Left ventricle myocardium inferior (tissue), 1 donor: ENCODE measurements around the gene BNIP2. TPM values are rescaled to one million over a fixed set of nuclear protein-coding genes. Genes with fewer than 3 reads are reported as not detected.

Experiments used
- DNase-seq: peaks from one replicate; pipeline ENCODE4 v3.0.0-alpha.2; 2020
- H3K27ac ChIP-seq: fragments of 200-600 bp; replicated peaks from 2 replicates; pipeline ENCODE4 v1.8.0; 2021
- H3K27me3 ChIP-seq: fragments of 200-600 bp; 2 replicates; pipeline ENCODE4 v1.8.0; 2021; ENCODE audit warnings: low read depth
- H3K36me3 ChIP-seq: fragments of 200-600 bp; 2 replicates; pipeline ENCODE4 v1.8.0; 2021
- H3K4me1 ChIP-seq: fragments of 200-600 bp; 2 replicates; pipeline ENCODE4 v1.8.0; 2021
- H3K4me3 ChIP-seq: fragments of 200-600 bp; 2 replicates; pipeline ENCODE4 v1.8.0; 2021; ENCODE audit warnings: mild to moderate bottlenecking, moderate library complexity
- H3K9me3 ChIP-seq: fragments of 200-600 bp; replicated peaks from 2 replicates; pipeline ENCODE4 v1.8.0; 2021
- CTCF ChIP-seq: fragments of 200-600 bp; IDR thresholded peaks from 2 replicates; pipeline ENCODE4 v1.8.0; 2021; ENCODE audit warnings: antibody characterized with exemption, mild to moderate bottlenecking, borderline replicate concordance
- intact Hi-C: fragments of 100-400 bp; cut with micrococcal nuclease; formaldehyde crosslinking; loops from one replicate; pipeline ENCODE4 v1.11.0; 2022
- total RNA-seq: library from RNA; stranded (reverse); fragmentation: NEBNext Ultra II Directional; extraction: Animal tissue kit (Norgen Biotek cat#: 25700); gene quantifications from one replicate; pipeline ENCODE4 v1.2.1, GENCODE V29; 2021
- donor health status: DM: no; HTN: yes; CAD: no; lungs with severe emphysema.

BNIP2 gene
- total RNA-seq, 1 donor from 2014 or later: 78.0 TPM

DNA sequence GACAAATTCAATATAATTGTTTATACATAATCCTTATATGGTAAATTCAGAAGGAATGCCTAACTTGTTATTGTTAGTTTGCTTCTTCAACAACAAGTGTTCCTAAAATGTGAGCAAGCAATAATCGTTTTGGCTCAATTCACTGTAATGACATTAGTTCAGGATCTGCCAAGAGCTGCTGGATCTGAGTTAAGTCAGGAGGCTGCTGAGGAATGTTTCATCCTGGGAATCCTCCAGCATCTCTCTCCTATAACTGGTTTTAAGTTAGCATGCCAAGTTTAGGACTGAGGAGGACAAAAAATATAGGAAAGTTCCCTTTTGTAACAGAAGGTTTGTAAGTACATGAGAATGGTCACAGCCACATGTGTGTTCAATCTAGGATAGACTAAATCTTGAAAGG lies 26.9 kb downstream of the BNIP2 start:
- Histone ChIP-seq H3K27me3 (no peaks in the 10 kb centered on the region), H3K4me1 (peaks cover 21% of the 10 kb centered on the region), H3K27ac (peak overlapping the region; percentile 31), H3K9me3 (no peaks in the 10 kb centered on the region), H3K4me3 (no peak overlapping the region), H3K36me3 (peaks cover 48% of the 10 kb centered on the region)
- no peak for DNase-seq
- intact Hi-C loops: no loop called here
- TF ChIP-seq CTCF: no peak

- Histone ChIP-seq H3K9me3 (no peaks in the 10 kb centered on the region), H3K36me3 (peaks cover 36% of the 10 kb centered on the region), H3K4me3 (no peak overlapping the region), H3K4me1 (peaks cover 48% of the 10 kb centered on the region), H3K27me3 (no peaks in the 10 kb centered on the region), H3K27ac (no peak overlapping the region)
- no peak for TF ChIP-seq CTCF
- no peak for DNase-seq
- intact Hi-C loops: no loop called here
These were observed 29.8 kb downstream of the BNIP2 start for GRCh38 chr15:59659366-59659765.

DNA sequence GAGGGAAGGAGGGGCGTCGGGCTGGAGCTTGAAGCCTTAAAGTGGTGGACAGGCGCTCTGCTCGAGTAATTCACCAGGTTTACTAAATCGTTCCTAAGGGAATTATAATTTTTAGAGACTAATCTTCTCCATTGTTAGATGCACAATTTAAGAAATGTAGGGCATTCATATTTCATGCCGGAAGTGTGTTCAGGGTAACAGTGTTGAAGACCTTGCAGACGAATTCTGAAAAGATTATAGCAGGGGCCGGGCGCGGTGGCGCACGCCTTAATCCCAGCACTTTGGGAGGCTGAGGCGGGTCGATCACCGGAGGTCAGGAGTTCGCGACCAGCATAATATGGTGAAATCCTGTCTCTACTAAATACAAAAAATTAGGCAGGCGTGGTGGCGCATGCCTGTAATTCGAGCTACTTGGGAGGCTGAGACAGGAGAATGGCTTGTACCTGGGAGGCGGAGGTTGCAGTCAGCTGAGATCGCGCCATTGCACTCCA lies 31.4 kb downstream of the BNIP2 start:
- Histone ChIP-seq H3K36me3 (peaks cover 22% of the 10 kb centered on the region), H3K27me3 (no peaks in the 10 kb centered on the region), H3K4me1 (peaks cover 60% of the 10 kb centered on the region), H3K9me3 (no peaks in the 10 kb centered on the region), H3K4me3 (peak overlapping the region; percentile 97), H3K27ac (peak overlapping the region; percentile 86)
- no peak for DNase-seq
- no peak for TF ChIP-seq CTCF
- intact Hi-C loops: no loop called here

DNA sequence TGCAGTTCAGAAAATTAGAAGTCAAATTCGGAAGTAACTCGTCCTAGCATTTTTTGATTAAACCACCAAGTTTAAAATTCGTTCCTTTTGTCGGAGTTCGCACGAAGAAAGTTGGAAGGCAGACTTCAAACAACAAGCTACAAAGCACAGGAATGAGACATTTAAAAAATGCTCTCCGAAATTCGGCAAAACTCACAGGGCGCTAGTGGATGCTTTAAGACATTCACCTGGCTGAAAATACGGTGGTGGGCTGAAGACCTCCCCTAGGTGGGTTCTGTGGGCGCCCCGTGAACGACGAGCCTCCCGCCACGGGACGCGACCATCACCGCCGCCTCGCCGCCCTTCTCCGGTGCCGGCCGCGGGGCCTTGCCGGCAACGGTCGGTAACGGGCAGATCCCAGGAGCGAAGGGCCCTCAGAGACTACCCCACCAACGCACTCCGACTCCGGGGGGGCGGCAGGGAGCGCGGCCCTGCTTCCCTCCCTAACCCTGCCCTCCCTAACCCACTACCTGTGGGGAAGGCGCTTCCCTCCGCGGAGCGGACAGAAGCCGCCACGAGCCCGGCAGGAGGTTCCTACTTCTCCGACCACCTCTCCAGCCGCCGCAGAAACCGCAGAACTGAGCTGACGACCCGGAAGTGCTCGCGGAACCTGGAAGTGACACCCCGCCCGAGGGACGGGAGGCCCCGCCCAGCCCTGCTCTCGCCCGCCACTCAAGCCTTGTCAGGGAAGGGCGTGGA lies 32.1 kb downstream of the BNIP2 start, which contains the start of gene GTF2A2:
Gene GTF2A2 (minus strand): TSS at position 619 of the 738 bp plus-strand sequence. CDS start 5,238 bp downstream, outside the sequence.
- TF ChIP-seq CTCF: no peak
- H3K9me3 ChIP-seq: peaks cover 5% of the 10 kb centered on the region
- peak within 1 kb of the TSS; percentile 86 for H3K27ac ChIP-seq
- peak; percentile 94 for DNase-seq
- intact Hi-C loops: no loop called here
- peaks cover 24% of the 10 kb centered on the region for H3K36me3 ChIP-seq
- H3K4me3 ChIP-seq: peak within 1 kb of the TSS; percentile 97
- H3K27me3 ChIP-seq: no peaks in the 10 kb centered on the region
- H3K4me1 ChIP-seq: peaks cover 55% of the 10 kb centered on the region

GRCh38 chr15:59654046-59654445 lies 35.1 kb downstream of the BNIP2 start:
- peaks cover 9% of the 10 kb centered on the region for H3K9me3 ChIP-seq
- H3K4me1 ChIP-seq: peaks cover 67% of the 10 kb centered on the region
- TF ChIP-seq CTCF: no peak
- no peaks in the 10 kb centered on the region for H3K27me3 ChIP-seq
- no peak overlapping the region for H3K27ac ChIP-seq
- intact Hi-C loops: no loop called here
- no peak for DNase-seq
- no peak overlapping the region for H3K4me3 ChIP-seq
- H3K36me3 ChIP-seq: peaks cover 38% of the 10 kb centered on the region
